ENCODE data around the gene PRKN.
"Not testable (repeated sequence)": the region's sequence is repeated elsewhere in the genome, so short reads cannot be mapped to it uniquely, and the experiment has no call there.

The PRKN gene

GRCh38 chr6:161901740-161902426 is 825.7 kb downstream of the PRKN start:
- TF ChIP-seq CTCF (IDR thresholded peaks at IDR 0.05; ENCODE audit: insufficient read depth, low read depth, low read length, missing control alignments) = no peak
- no peak overlapping the region for H3K4me3 ChIP-seq (ENCODE audit: low read length)
- DNase-seq (ENCODE audit: low read depth) = no peak

DNA sequence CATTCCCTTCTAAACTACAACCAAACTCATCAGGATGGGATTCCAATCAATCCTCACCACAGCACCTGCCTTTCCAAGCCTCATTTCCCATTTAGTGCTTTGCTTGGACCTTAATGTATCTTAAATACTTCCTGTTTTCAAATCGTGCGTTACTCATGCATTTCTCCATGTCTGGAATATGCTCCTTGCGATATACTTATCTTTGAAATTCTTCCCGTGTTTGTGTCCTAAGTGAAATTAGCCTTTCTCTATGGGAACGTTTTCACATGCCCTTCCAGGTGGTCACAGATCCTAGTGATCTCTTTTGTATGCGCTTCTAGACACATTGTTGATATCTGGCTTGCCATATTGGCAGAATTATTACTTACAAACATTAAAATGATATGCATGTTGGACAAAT is 833.1 kb downstream of the PRKN start:
- TF ChIP-seq CTCF (IDR thresholded peaks at IDR 0.05; ENCODE audit: insufficient read depth, low read depth, low read length, missing control alignments) = no peak
- DNase-seq (ENCODE audit: low read depth) = no peak
- no peak overlapping the region for H3K4me3 ChIP-seq (ENCODE audit: low read length)

- no peak overlapping the region for H3K4me3 ChIP-seq (ENCODE audit: low read length)
Observed at GRCh38 chr6:161891542-161891941, 836.0 kb downstream of the PRKN start.

DNA sequence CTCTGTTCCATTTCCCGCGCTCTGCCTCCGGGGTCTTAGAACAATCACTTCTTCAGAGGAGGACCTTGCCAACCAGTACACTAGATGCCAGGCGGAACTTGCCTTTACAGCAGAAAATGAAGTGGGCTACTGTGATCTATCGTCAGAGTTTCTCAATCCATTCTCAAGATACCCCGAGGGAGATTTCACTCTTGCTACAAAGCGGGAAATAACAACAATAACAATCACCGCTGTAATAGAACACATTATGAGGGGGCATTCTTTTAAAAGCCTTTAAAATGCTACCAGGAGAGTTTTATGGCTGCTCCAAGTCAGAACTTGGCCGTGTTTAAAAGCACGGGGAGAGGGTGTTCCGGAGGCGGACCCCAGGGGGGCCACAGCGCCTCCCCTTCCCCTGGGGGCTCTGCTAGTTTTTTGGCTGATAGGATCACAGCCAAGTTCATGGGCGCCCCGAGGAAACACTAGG is 836.7 kb downstream of the PRKN start:
- no peak overlapping the region for H3K4me3 ChIP-seq (ENCODE audit: low read length)
- DNase-seq (ENCODE audit: low read depth) = no peak
- no peak for TF ChIP-seq CTCF (IDR thresholded peaks at IDR 0.05; ENCODE audit: insufficient read depth, low read depth, low read length, missing control alignments)

More at GRCh38 chr6:161891542-161891941, 836.0 kb downstream of the PRKN start:
- DNase-seq (ENCODE audit: low read depth) = no peak
- no peak for TF ChIP-seq CTCF (IDR thresholded peaks at IDR 0.05; ENCODE audit: insufficient read depth, low read depth, low read length, missing control alignments)

DNA sequence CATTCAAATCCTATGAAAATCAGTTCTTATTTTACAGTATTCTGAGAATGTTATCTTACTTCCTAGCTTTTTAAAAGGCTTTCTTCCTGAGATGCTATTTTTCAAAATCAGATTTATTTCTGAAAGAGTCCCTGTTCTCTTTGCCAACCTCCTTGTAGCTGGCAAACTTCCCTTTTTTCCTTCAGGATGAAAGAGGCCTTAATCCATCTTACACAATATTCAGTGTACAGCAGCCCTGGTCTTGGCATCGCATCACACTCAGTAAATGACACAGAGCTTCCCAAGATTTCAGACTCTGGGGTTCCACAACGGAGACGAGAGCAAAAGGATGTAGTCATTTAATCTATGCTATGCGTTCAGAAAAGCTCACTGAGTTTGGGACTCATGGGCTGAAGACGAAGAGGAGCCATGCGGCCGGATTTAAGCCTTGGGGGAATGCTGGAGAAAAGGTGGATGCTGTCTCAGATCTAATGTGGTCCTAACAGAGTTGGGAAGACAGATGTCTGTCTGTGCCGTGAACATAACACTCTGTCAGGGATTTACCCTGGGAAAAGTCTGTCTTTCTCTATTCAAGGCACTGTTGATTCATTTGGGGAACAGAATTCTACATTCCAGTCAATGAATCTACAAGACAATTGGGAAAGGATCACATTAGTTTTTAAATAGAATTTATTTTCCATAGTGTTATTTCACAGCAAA is 837.3 kb downstream of the PRKN start:
- no peak for DNase-seq (ENCODE audit: low read depth)
- H3K4me3 ChIP-seq (ENCODE audit: low read length) = no peak overlapping the region
- no peak for TF ChIP-seq CTCF (IDR thresholded peaks at IDR 0.05; ENCODE audit: insufficient read depth, low read depth, low read length, missing control alignments)

DNA sequence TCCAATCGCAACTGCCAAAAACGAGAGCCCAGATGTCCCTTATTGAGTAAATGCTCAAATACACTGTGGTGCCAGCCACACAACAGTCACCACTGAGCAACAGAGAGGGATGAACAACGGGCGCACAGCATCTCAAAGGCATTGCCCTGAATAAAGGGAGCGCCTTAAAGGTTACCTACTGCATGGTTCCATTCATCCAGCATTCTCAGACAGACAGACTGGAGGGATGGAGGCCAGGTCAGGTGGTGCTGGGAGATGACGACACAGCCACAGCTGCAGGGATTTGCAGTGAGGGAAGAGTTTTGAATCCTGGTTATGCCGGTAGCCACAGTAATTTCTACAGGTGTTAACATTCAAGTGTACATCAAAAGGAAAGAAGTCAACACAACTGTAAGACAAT is 838.2 kb downstream of the PRKN start:
- no peak overlapping the region for H3K4me3 ChIP-seq (ENCODE audit: low read length)
- DNase-seq (ENCODE audit: low read depth) = no peak
- no peak for TF ChIP-seq CTCF (IDR thresholded peaks at IDR 0.05; ENCODE audit: insufficient read depth, low read depth, low read length, missing control alignments)

DNA sequence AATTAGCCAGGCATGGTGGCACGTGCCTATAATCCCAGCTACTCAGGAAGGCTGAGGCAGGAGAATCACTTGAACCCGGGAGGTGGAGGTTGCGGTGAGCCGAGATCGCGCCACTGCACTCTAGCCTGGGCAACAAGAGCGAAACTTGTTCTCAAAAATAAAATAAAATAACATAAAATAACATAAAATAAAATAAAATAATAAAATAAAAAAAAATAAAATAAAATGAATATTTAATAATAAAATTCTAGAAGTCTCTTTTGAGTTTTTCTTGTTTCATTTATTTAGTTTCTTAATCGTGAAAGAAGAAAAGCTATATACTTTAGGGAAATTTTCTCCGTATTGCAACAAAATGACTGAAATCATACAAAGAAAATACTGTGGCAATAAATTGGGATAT is 841.0 kb downstream of the PRKN start:
- DNase-seq (ENCODE audit: low read depth) = not testable (repeated sequence)

More for the DNA sequence above, 841.0 kb downstream of the PRKN start:
- not testable (repeated sequence) for H3K4me3 ChIP-seq (ENCODE audit: low read length)

All from epithelial cell of esophagus (primary cell).